ENCODE measurements around the gene KRT17. TPM values are rescaled to one million over a fixed set of nuclear protein-coding genes. Genes with fewer than 3 reads are reported as not detected.

The KRT17 gene
- total and polyA plus RNA-seq, 10 of the 15 experiments (the other 5 are each of a cell fraction or from before 2014, with no cell fraction given) = 0.47 to 30.0 (median 2.5) TPM

DNA sequence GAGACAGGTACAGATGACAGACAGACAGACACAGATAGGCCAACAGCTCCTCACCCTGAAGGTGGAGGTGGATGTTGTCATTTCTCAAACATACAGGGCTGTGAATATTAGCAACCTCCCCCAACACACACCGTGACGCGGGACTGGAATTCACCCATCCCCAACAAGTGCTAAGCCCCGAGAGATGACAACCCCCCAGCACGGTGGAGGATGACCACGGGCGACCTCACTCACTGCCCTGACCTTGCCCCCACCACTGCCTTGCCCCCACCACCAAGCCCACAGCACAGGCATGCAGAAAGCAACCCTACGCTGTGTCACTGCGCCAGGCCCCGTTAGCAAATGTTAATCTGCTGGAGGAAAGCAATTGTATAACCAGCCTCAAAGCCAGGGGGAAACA is 4.9 kb upstream of the KRT17 start:
- intact Hi-C loops (cut with micrococcal nuclease; ENCODE audit: unreplicated experiment) = no loop called here
- H3K36me3 ChIP-seq (ENCODE audit: control insufficient read depth in 2 of 2, insufficient read depth in 2 of 2, low read length in 1 of 2) = no peaks in the 10 kb centered on the region
- RAD21 ChIA-PET (ENCODE audit: unreplicated experiment) = no interaction called here
- no peak overlapping the region for H3K4me3 ChIP-seq
- no peak overlapping the region for H3K4me2 ChIP-seq (ENCODE audit: control insufficient read depth, insufficient read depth)
- POLR2A ChIA-PET = no interaction called here
- no peaks in the 10 kb centered on the region for H4K20me1 ChIP-seq (ENCODE audit: control insufficient read depth, insufficient read depth)
- DNase-seq (ENCODE audit: low read depth, low spot score) (no peak), ATAC-seq (no peak), FAIRE-seq (no peak)
- H3K27ac ChIP-seq (ENCODE audit: control insufficient read depth, insufficient read depth) = no peak overlapping the region
- no peak overlapping the region for H2AFZ ChIP-seq (ENCODE audit: control insufficient read depth, low read depth, low read length)
- CTCF ChIA-PET = interaction anchor here (1.6 kb wide), 1 partner anchor 19 kb away, joined by 3 read pairs; no protein-coding TSS in a partner anchor
- no peaks in the 10 kb centered on the region for H3K79me2 ChIP-seq (ENCODE audit: control insufficient read depth, insufficient read depth, low read length)
- H3K4me1 ChIP-seq (ENCODE audit: control insufficient read depth, insufficient read depth, low read length) = no peaks in the 10 kb centered on the region
- in situ Hi-C loops (cut with MboI) = no loop called here
- H3K9ac ChIP-seq (ENCODE audit: control insufficient read depth, insufficient read depth, low read length) = no peak overlapping the region
- WGBS (ENCODE audit: insufficient coverage, insufficient replicate concordance, low lambda C conversion rate, missing lambda C conversion rate) = 35% methylated on average over 10 of the region's 10 CpGs
- BruUV-seq (replicated peaks) = no TSS peak
- no peaks in the 10 kb centered on the region for H3K9me3 ChIP-seq (replicated peaks; ENCODE audit: control insufficient read depth, insufficient read depth, low read length)
- TF ChIP-seq ATF3 (IDR thresholded peaks at IDR 0.05; ENCODE audit: borderline replicate concordance, extremely low read depth, low read depth, low read length) (no peak), SUPT20H (IDR thresholded peaks at IDR 0.05; ENCODE audit: borderline replicate concordance, control insufficient read depth, low read depth, low read length) (no peak), BCLAF1 (IDR thresholded peaks at IDR 0.05) (no peak), RELA (IDR thresholded peaks at IDR 0.05; ENCODE audit: borderline replicate concordance, partially characterized antibody) (no peak), RELB (IDR thresholded peaks at IDR 0.05; ENCODE audit: low read depth) (no peak), ZNF24 (IDR thresholded peaks at IDR 0.05) (no peak), DPF2 (IDR thresholded peaks at IDR 0.05) (no peak), NFYA (IDR thresholded peaks at IDR 0.05; ENCODE audit: borderline replicate concordance, low read depth, low read length) (no peak)
- TF ChIP-seq, protein P1, sequence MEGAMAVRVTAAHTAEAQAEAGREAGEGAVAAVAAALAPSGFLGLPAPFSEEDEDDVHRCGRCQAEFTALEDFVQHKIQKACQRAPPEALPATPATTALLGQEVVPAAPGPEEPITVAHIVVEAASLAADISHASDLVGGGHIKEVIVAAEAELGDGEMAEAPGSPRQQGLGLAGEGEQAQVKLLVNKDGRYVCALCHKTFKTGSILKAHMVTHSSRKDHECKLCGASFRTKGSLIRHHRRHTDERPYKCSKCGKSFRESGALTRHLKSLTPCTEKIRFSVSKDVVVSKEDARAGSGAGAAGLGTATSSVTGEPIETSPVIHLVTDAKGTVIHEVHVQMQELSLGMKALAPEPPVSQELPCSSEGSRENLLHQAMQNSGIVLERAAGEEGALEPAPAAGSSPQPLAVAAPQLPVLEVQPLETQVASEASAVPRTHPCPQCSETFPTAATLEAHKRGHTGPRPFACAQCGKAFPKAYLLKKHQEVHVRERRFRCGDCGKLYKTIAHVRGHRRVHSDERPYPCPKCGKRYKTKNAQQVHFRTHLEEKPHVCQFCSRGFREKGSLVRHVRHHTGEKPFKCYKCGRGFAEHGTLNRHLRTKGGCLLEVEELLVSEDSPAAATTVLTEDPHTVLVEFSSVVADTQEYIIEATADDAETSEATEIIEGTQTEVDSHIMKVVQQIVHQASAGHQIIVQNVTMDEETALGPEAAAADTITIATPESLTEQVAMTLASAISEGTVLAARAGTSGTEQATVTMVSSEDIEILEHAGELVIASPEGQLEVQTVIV (IDR thresholded peaks at IDR 0.05; ENCODE audit: borderline replicate concordance, partially characterized antibody) = no peak
- no peaks in the 10 kb centered on the region for H3K27me3 ChIP-seq (replicated peaks in 1 of 2; ENCODE audit: control insufficient read depth in 2 of 2, insufficient read depth in 2 of 2, low read length in 1 of 2)
- SMC1A ChIA-PET (ENCODE audit: uncharacterized antibody, unreplicated experiment) = interaction anchor here (1.3 kb wide), 1 partner anchor 19 kb away, joined by 6 read pairs; no protein-coding TSS in a partner anchor
